Measurements from ENCODE around the gene SND1.

SND1 gene

DNA sequence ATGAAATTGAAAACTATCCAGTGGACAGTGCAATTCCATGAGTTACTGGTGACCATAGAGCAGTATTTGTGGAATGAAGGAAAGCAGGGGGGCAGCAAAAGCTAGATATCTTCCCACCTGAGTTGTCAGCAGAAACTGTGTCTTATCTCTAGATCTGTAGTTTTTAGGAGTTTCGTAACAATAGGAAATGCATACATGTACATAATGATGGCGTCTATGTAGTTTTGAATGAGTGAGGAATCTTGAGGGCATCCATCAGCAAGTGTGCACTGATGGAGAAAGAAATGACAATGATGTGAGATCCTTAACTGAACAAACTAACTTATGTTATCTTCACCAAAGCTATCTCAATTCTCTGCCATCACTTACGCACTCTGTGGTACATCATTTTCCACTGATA is 264.7 kb downstream of the SND1 start:
- TF ChIP-seq, protein P1, sequence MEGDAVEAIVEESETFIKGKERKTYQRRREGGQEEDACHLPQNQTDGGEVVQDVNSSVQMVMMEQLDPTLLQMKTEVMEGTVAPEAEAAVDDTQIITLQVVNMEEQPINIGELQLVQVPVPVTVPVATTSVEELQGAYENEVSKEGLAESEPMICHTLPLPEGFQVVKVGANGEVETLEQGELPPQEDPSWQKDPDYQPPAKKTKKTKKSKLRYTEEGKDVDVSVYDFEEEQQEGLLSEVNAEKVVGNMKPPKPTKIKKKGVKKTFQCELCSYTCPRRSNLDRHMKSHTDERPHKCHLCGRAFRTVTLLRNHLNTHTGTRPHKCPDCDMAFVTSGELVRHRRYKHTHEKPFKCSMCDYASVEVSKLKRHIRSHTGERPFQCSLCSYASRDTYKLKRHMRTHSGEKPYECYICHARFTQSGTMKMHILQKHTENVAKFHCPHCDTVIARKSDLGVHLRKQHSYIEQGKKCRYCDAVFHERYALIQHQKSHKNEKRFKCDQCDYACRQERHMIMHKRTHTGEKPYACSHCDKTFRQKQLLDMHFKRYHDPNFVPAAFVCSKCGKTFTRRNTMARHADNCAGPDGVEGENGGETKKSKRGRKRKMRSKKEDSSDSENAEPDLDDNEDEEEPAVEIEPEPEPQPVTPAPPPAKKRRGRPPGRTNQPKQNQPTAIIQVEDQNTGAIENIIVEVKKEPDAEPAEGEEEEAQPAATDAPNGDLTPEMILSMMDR (IDR thresholded peaks at IDR 0.05; ENCODE audit: poor library complexity, severe bottlenecking), result no peak
- peaks cover 3% of the 10 kb centered on the region for H3K4me1 ChIP-seq (ENCODE audit: insufficient read depth, poor library complexity, severe bottlenecking)
- H3K9me3 ChIP-seq (ENCODE audit: severe bottlenecking), result peaks cover 2% of the 10 kb centered on the region
- H3K4me3 ChIP-seq (ENCODE audit: severe bottlenecking), result no peak overlapping the region
- H3K36me3 ChIP-seq (ENCODE audit: low read depth), result no peaks in the 10 kb centered on the region
- no peaks in the 10 kb centered on the region for H3K27me3 ChIP-seq (ENCODE audit: insufficient read depth, poor library complexity, severe bottlenecking)
- DNase-seq (ENCODE audit: low spot score) (no peak), ATAC-seq (ENCODE audit: low read depth) (no peak)
- H3K27ac ChIP-seq (ENCODE audit: poor library complexity, severe bottlenecking), result no peak overlapping the region

DNA sequence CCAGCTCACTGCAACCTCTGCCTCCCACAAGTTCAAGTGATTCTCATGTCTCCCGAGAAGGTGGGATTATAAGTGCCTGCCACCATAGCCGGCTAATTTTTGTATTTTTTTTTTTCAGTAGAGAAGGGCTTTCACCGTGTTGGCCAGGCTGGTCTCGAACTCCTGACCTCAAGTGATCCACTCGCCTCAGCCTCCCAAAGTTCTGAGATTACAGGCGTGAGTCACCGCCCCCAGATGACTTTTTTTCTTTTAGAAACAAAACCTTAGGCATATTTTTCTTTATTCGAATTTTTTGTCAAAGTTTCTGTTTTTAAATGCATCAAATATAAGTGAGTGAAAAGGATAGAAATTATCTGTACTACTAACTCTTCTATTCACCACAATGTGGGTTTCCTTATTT is 266.1 kb downstream of the SND1 start:
- DNase-seq (ENCODE audit: low spot score) (no peak), ATAC-seq (ENCODE audit: low read depth) (no peak)
- TF ChIP-seq, protein P1 (IDR thresholded peaks at IDR 0.05; ENCODE audit: poor library complexity, severe bottlenecking), result no peak
- H3K9me3 ChIP-seq (ENCODE audit: severe bottlenecking), result peaks cover 2% of the 10 kb centered on the region
- peaks cover 3% of the 10 kb centered on the region for H3K4me1 ChIP-seq (ENCODE audit: insufficient read depth, poor library complexity, severe bottlenecking)
- H3K27ac ChIP-seq (ENCODE audit: poor library complexity, severe bottlenecking), result no peak overlapping the region
- H3K4me3 ChIP-seq (ENCODE audit: severe bottlenecking), result no peak overlapping the region
- no peaks in the 10 kb centered on the region for H3K36me3 ChIP-seq (ENCODE audit: low read depth)
- H3K27me3 ChIP-seq (ENCODE audit: insufficient read depth, poor library complexity, severe bottlenecking), result no peaks in the 10 kb centered on the region

DNA sequence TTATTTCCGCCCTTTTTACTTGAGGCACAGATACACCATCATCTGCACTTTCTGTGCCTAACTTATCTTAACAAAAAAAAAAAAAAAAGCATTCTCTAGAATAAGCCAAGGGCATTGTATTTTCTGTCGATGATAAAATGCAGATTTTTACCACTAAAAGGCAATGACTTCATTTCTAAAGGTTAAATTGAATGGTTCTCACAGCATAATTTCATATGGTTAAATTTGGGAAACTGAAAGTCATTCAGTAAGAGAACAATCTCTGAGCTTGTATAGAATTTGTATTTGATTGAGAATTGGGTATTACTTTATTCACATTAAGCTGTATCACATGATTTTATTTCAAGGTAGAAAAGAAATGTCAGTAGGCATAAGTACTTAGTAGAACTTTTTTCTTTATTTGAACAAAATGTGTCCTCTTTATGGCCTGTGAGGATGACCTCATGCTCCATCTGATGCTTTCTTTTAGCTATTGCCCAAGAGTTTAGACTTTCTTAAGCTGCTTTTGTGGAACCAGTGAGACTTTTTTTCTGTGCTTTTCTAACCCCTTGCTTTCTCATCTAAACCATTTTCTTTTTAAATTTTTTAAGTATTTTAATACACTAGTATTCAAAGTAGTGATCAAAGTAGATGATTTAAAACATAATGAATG is 268.9 kb downstream of the SND1 start:
- TF ChIP-seq, protein P1 (IDR thresholded peaks at IDR 0.05; ENCODE audit: poor library complexity, severe bottlenecking), result no peak
- Histone ChIP-seq H3K27ac (ENCODE audit: poor library complexity, severe bottlenecking) (no peak overlapping the region), H3K27me3 (ENCODE audit: insufficient read depth, poor library complexity, severe bottlenecking) (no peaks in the 10 kb centered on the region), H3K4me3 (ENCODE audit: severe bottlenecking) (no peak overlapping the region), H3K9me3 (ENCODE audit: severe bottlenecking) (peaks cover 2% of the 10 kb centered on the region), H3K4me1 (ENCODE audit: insufficient read depth, poor library complexity, severe bottlenecking) (peaks cover 3% of the 10 kb centered on the region), H3K36me3 (ENCODE audit: low read depth) (no peaks in the 10 kb centered on the region)
- ATAC-seq (ENCODE audit: low read depth) (no peak), DNase-seq (ENCODE audit: low spot score) (no peak)

DNA sequence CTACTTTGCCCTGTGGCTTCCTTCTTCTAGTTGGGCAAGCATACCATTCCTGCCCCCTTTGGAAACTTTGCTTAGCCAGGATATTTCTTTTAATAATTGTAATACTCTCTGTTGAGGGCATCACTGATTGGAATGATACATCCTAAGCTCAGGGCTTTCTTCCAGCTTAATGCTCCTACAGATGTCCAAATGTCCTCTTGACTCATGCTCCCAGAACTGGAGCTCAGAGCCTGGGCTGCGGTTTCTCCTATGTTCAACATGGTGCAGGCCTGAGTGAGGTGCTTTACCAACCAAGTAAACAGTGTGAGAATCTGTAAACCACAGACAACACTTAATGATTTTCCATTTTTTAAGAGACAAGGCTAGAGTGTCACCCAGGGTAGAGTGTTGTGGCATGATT is 270.7 kb downstream of the SND1 start:
- no peak overlapping the region for H3K4me3 ChIP-seq (ENCODE audit: severe bottlenecking)
- DNase-seq (ENCODE audit: low spot score), result no peak
- no peaks in the 10 kb centered on the region for H3K36me3 ChIP-seq (ENCODE audit: low read depth)
- H3K9me3 ChIP-seq (ENCODE audit: severe bottlenecking), result peaks cover 2% of the 10 kb centered on the region
- H3K27ac ChIP-seq (ENCODE audit: poor library complexity, severe bottlenecking), result no peak overlapping the region
- no peaks in the 10 kb centered on the region for H3K27me3 ChIP-seq (ENCODE audit: insufficient read depth, poor library complexity, severe bottlenecking)
- ATAC-seq (ENCODE audit: low read depth), result no peak
- H3K4me1 ChIP-seq (ENCODE audit: insufficient read depth, poor library complexity, severe bottlenecking), result peaks cover 3% of the 10 kb centered on the region
- TF ChIP-seq, protein P1 (IDR thresholded peaks at IDR 0.05; ENCODE audit: poor library complexity, severe bottlenecking), result no peak

DNA sequence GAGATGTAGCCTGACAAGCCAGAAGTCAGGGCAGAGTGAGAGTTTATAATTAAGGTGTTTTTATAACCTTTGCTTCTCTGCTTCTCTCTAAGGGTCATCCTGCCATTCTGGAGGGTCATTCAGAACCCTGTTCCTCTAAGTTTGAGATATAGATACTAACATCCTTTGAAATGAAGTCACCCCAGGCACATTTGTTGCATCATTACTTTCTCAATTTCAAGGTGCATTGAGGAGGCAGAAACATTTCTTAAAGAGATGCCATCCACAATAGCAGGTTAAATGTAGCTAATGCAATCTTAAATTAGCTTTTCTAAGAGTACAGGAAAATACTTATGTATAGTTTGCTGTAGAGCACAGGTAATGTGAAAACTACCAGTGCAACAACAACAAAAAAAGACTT is 272.9 kb downstream of the SND1 start:
- H3K27ac ChIP-seq (ENCODE audit: poor library complexity, severe bottlenecking), result no peak overlapping the region
- peaks cover 10% of the 10 kb centered on the region for H3K36me3 ChIP-seq (ENCODE audit: low read depth)
- no peaks in the 10 kb centered on the region for H3K9me3 ChIP-seq (ENCODE audit: severe bottlenecking)
- TF ChIP-seq, protein P1 (IDR thresholded peaks at IDR 0.05; ENCODE audit: poor library complexity, severe bottlenecking), result no peak
- H3K27me3 ChIP-seq (ENCODE audit: insufficient read depth, poor library complexity, severe bottlenecking), result no peaks in the 10 kb centered on the region
- H3K4me1 ChIP-seq (ENCODE audit: insufficient read depth, poor library complexity, severe bottlenecking), result no peaks in the 10 kb centered on the region
- H3K4me3 ChIP-seq (ENCODE audit: severe bottlenecking), result no peak overlapping the region
- ATAC-seq (ENCODE audit: low read depth) (no peak), DNase-seq (ENCODE audit: low spot score) (no peak)
